Stimulated activated CD4-positive, alpha-beta T cell treated with anti-CD3 and anti-CD28 coated beads, Interleukin-12 subunit alpha, Interleukin-12 subunit beta, amount 100 ng/mL, for 4 hours (primary cell): ENCODE results near the gene KRT6C.
"Not testable (repeated sequence)": the region's sequence is repeated elsewhere in the genome, so short reads cannot be mapped to it uniquely, and the experiment has no call there.

ENCODE experiments used
- DNase-seq: peaks from one replicate; pipeline ENCODE4 v3.0.0-alpha.2; 2020

KRT6C gene

DNA sequence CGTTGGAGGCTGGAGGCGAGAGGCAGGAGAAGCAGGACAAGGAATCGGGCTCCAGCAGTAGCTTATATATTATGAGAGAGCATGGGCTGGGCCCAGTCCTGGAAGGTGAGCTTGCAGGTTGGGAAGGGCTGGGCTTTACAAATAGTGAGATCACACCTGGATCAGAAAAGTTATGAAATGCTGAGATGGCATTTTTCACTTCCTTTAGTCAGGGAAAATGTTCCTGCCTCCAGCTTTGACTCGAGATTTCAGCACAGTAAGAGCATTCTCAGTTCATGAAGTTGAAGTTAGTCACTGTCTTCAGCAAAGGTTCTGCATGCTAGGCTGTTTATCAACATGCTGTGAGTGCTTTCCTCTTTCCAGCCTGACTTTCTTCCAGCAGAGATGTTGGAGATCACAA, at the start of gene KRT6C:
Gene KRT6C, minus strand, starts transcription at position 38 of the 400 bp plus-strand sequence. CDS start 68 bp downstream, outside the sequence.
- no peak for DNase-seq

DNA sequence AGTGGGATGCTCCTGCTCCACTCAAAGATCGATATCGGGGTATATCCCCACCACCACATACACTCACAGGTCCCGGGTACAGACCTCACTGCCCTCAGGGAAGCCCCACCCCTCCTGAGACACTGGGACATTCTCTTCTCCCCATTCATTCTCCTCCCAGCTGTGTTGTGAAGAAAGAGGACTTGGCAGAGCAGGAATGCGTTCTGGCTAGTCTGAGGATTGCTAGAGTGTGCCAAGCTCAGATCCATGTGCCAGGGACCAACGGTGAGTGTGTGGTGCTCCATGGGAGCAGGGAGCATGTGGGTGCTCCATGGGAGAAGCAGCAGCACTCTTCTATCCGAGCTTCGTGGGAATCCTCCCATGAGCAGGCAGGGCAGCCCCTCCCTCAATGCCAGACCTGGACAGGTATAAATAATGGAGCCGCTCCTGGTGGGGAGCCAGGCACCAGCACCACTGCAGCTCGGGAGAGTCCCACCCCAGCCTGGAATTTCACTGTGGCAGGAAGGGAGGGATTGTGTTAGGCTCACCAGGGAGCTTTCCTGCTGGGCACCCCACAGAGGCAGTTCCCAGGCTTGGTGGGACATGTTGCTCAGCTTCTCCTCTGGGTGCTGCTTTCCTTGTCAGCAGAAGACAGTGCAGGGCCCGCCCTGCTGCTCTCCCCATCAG, 48.9 kb upstream of the KRT6C start:
- no peak for DNase-seq

DNA sequence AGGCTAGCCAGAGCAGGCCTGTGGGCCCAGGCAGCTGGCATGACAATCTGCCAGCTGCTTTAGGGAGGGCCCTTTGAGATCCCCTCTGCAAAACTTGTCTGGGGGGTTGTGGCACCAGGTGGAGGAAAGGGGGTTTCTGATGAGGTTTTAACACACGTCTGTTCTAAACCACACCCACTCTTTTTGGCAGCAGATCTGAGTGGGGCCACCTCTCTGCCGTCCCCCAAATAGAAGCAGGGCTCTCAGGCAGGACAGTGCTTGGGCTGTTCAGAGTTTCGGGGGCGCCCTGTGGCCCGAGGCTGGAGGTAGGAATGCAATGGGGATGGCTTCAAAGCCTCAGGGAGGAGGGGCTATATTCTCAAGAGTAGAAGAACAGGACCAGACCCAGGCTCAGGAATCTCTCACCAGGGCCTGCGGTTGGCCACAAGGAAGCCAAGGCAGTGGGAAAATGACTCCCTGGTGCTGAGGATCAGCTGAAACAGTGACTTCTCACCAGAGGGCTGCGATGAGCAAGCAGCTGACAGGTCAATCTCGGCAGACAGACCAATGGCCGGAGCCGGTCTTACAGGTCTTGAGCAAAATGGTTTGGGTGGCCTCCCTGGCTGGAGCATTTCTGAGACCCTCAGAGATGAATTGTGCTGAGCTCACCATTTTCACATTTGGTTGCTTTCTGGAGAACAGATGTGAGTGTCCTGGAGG, 48.1 kb upstream of the KRT6C start:
- no peak for DNase-seq

DNA sequence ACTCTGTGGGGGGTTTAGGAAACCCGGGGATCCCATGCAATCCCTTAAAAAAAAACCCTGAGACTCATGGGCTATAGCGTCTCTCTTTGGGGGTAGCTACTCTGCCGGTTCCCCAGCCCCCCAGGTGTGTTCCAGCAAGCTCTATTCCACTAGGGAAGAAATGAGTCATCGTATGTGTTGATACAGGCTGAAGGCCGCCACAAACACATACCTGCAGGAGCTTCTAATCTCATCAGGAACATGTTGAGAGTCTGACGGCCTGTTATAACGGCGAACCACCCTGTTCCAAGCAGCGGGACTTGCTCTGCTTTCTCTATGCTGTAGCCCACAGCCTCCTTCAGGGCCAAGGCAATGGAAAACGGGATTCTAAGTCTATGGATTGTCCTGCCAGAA, 47.6 kb upstream of the KRT6C start:
- no peak for DNase-seq

DNA sequence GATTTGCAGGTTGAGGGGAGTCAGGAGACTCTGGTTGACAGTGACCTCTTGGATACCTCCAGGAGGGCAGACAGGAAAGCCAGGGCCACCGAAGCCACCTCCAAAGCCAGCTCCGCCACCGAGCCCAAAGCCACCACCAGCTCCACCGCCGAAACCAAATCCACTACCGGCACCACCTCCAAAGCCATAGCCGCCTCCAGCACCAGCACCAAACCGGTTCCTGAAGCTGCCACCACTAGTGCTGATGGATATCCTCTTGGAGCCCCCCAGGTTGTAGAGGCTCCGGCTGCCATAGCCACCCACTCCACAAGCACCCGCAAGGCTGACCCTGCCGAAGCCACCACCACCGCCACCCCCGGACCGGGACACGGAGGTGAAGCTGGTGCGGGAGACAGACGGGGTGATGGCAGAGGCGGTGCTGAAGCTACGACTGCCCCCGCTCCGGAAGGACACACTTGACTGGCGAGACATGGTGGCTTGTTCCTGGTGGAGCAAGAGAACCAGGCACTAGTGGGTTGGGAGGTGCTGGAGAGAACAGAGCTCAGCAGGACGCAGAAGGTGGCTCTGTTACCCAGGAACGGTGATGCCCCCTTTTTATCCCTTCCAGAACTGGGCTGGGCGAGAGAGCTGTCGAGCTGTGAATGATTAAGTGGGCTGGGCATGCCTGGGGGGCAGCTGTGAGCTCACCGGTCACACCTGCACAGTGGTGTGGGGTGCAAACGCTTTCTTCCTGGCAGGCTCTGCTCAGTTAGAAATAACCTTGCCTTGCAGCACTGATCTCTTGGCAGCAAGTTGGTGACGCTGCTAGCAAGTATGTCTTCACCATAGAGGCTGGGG, 46.4 kb upstream of the KRT6C start, which contains the start of gene KRT5:
Gene KRT5, minus strand, starts transcription at position 569 of the 837 bp plus-strand sequence. Its CDS starts 98 bp downstream, at position 471.
- no peak for DNase-seq

DNA sequence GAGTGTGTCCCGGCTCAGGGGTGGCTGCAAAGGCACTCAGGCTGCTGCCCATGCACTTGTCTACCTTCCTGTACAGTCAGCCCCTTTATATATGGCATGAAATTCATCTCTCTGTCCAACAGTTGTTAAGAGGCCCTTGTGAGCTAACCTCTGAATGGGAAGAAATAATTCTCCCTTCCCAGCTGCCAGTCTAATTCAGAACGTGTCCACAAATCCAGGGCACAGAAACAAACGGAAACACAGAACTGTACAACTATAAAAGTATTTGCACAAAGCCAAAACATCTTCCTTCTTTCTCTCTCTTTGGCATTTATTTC, 45.7 kb upstream of the KRT6C start:
- no peak for DNase-seq

DNA sequence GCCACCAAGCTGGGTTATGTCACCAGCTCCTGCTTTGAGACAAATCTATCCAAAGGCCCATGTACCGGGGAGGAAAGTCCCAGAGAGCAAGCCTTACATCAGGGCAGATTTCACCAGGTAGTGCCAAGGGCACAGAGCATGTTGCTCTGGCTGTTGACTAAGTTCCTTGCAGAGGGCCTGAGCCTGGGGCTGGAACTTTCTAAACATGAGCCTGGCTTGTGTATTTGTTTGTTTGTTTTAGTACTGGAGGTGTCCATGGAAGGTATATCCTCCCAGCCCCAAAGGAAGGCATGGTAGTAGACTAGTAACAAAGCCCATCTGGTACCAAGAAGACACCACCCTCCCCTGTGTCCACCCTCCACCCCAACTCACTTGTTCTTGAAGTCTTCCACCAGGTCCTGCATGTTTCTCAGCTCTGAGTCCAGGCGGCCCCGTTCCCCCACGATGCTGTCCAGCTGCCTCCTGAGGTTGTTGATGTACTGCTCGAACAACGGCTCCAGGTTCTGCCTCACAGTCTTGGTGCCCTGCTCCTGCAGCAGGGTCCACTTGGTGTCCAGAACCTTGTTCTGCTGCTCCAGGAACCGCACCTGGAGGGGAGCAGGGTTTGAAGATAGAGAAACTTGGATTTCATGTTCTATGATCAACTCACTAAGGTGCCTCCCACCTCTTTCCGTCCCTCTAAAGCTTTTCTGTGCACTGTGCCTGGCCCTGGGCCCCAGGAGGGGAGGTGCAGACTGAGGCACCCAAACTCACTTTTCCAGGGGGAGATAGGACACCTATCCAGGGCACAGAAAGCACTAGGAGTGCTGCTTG, 45.2 kb upstream of the KRT6C start:
- no peak for DNase-seq

DNA sequence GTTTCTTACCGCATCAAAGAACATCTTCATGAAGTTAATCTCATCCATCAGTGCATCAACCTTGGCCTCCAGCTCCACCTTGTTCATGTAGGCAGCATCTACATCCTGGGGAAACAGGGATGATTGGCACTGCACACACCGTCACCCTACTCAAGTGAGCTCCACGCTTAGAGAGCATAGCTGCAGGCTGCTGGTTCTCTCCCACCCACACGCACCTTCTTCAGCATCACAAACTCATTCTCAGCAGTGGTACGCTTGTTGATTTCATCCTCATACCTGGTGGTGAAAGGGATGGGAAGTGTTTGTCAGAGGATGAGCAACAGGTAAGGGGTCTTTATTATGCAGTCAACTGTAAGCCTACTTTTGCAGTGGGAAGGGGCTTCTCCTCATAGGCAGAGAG, 44.3 kb upstream of the KRT6C start:
- DNase-seq: no peak

DNA sequence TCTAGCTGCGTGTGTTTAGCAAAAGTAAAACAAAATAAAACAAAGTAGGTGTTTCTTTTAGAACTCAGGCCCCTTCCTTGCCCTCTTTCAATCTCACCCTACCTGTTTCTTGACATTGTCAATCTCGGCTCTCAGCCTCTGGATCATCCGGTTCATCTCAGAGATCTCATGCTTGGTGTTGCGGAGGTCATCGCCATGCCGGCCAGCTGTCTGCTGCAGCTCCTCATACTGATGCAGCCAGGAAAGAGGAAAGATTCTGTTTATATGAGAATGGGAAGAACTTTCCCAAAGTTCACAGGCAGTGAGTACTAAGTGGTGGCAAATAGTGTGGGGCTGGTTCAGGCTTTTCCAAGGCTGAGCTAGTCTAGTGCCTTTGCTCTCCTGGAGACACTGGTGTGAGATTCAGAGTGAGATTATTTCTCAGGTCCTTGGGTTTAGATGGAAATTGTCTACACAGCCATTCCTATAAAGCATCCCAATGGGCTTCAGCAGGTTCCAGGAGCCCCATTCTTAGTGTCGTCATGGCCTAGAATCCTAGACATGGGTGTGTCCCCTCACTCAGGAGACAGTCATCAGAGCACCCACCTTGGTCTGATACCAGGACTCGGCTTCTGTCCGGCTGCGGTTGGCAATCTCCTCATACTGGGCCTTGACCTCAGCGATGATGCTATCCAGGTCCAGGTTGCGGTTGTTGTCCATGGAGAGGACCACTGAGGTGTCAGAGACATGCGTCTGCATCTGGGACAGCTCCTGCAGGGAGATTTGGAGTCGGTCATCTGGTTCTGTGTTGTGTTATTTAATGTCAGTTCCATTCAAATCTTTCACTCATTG, 43.6 kb upstream of the KRT6C start:
- DNase-seq: no peak

DNA sequence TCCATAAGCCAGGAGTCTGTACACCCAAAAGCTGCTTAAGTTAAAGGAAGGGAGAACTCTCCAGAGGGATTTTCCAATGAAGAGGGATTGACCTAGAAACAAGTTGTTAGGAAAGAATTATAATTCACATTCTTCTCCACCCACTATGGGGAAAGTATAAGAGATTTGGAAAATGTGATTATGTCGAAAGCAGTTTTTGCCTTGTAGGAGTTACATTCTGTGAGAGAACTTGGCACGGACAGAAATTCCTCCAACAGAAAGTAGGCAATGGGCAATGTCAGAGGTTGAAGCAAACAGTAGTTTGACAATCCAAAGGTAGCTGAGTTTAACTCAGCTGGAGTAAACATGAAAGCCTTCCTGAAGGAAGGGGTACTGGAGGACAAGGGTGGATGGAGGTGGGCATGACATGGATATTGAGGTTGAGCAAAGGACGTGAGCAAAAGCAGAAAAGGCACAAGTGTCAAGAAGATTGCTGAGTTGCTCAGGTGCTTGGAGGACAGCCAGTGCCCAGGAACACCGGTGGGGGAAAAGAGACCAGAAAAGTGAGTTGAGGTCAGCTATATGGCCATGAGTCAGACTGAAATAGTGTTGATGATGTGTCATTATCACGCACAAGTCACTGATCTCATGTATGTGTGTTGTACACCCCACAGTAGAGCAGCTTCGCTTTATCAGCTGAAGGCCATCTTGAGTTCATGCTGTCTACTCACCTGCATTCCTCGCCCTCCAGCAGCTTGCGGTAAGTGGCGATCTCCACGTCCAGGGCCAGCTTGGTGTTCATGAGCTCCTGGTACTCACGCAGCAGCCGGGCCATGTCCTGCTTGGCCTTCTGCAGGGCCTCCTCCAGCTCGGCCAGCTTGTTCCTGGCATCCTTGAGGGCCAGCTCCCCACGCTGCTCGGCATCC, 42.6 kb upstream of the KRT6C start:
- no peak for DNase-seq

DNA sequence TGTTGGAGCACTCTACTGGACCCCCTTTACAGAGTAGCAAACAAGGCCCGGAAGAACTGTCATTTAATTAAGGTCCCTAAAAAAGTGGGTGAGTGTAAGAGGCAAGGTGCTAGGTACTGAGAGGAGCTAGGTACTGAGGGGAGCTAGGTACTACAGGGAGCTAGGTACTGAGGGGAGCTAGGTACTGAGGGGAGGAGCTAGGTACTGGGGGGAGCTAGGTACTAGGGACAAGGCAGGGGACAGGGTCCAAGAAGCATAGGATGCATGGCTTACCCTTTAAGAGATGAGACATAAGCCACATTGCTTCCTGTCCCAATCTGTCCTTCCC, 41.7 kb upstream of the KRT6C start:
- no peak for DNase-seq

DNA sequence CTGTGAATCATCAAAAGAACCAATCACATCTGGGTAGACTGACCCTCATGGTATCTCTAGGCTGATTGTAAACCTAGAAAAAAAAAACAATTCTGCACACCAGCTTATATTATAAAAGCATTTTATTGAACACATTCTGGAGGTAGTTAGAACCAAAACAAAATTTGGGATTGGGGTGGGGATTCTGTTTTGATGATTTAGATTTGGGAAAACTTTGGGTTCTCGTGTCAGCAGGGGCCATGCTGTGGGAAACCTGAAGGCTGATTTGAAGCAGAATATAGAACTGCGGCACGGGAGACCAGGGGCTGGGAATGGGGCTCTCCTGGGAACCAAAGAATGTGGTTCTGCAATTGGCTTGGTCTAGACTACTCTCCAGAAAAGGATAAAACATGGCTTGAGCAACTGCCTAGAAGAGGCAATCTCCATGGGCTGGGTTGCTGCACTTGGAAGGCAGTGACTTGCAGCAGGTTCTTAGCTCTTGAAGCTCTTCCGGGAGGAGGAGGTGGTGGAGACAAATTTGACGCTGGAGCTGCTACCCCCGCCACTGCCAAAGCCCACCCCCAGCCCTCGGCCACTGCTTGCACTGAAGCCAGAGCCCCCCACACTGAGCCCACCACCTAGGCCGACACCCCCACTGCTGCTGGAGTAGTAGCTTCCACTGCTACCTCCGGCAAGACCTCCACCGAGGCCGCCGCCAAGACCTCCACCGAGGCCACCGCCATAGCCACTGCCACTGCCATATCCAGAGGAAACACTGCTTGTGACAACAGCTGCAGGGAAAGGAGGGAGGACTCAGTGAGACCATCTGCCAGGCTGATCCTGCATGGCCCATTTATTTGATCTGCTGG, 41.1 kb upstream of the KRT6C start:
- no peak for DNase-seq

DNA sequence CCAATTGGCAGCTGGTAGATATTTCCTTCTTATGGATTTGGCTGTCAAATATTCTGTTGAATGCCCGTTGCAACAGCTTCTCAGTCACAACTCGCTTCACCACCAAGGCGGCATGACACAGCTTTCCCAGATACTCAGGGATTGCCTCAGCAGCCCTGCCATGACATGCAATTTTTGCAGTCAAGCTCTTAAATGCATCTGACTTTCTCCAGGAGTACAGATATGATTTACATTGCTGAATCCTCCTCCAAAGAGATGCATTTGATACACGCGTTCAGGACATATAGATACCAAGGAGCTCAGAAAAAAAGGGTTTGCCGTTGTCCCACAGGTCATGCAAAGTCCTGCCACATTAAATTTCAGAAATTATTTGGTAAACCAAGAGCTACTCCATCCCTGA, 40.1 kb upstream of the KRT6C start:
- DNase-seq: no peak

DNA sequence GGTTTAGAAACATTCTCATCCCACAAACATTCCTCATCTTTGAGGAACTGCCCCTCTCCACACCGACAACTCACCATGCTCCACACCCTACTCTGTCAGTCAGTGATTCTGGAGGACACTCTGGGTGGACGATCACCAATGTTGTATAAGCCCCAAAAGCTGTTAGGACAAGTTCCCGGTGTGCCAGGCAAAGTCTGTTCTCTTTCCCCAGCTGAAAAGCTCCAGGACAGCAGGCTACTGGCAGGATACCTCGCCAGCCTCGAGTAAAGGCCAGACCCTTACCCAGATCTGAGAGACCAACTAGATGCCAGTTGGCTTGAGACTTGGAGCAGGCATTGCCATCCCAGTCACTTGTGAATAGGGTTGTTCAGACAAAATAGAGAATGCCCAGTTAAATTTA, 34.6 kb upstream of the KRT6C start:
- no peak for DNase-seq

DNA sequence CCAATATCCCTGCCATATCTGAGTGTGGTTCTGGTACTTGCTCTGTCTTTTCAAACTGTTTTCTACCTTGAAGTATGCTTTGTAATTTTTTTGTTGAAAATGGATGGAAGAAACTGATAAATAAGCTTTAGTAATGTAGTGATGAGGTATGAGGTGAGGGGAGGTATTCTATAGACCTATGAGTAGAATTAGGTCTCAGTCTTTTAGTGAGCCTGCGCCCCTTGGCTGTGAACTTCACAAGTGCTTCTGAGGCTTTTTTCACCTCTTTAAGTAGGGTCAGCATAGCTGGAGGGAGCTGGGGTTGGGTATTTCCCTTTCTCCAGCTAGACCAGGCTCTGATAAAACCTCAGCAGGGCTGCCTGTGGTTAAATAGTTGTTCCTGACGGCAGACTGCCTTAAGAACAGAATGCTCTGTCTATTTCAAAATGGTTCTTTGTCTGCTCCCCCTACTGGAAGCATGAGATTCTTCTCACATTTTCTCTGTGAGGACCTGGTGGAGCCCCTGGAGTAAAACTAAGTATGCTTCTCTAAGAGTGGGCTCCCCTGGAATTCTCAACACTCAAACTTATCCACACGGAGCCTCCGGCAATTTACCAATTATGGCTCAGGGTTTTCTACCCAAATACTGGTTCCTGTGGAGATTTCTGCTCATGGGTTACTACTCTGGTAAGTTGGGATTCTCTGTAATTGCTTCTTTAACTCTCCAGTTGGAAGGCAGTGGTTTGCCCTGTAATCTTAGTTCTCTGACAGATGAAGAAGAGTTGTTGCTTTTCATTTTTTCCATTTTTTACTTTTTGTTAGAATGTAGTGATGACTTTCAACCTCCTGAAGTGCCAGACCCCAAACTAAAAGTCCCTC, 33.5 kb upstream of the KRT6C start:
- DNase-seq: no peak

DNA sequence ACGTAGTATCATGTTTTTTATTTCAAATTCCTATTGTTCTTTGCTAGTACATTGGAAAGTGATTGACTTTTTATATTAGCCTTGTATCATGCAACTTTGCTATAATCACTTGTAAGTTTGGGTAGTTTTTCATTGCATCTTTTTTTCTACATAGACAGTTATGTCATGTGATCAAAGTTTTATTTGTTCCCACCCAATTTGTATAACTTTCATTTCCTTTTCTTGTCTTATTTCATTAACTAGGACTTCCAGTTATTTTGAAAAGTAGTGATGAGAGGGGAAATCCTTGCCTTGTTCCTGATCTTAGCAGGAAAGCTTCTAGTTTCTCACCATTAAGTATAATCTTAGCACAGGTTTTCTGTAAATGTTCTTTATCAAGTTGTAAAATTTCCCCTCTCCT, 29.3 kb upstream of the KRT6C start:
- DNase-seq: no peak

DNA sequence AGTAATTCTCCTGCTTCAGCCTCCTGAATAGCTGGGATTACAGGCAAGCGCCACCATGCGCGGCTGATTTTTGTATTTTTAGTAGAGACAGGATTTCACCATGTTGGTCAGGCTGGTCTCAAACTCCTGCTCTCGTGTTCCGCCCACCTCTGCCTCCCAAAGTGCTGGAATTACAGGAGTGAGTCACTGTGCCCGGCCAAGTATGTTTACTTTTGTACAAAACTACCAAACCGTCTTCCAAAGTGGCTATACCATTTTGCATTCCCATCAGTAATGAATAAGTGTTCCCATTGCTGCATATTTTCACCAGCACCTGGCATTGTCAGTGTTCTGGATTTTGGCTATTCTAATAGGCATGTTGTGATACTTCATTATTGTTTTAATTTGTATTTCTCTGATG, 27.9 kb upstream of the KRT6C start:
- no peak for DNase-seq

DNA sequence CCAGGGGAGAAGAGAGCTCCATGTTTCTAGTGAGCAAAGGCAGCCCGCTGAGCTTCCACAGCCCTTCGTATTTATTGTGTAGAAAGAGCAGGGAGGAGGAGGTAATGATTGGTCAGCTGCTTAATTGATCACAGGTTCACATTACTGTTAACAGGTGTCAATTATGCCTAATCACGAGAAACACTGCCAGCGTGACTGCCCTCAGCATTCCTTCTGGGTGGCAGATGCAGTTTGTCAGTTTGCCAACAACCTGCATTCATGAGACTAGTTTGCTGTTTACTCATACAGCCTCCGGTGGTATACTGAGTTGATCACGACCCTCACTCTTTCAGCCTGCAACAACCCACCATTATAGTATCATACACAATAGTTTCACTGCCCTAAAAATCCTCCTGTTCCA, 27.0 kb upstream of the KRT6C start:
- DNase-seq: not testable (repeated sequence)
